ENCODE data around the gene CCDC8.
"Not testable (repeated sequence)": the region's sequence is repeated elsewhere in the genome, so short reads cannot be mapped to it uniquely, and the experiment has no call there.

Gene CCDC8

GRCh38 chr19:46376241-46377153, 36.9 kb downstream of the CCDC8 start:
- DNase-seq = no peak

- DNase-seq = not testable (repeated sequence)
Measured at GRCh38 chr19:46375476-46376067, 37.8 kb downstream of the CCDC8 start.

DNA sequence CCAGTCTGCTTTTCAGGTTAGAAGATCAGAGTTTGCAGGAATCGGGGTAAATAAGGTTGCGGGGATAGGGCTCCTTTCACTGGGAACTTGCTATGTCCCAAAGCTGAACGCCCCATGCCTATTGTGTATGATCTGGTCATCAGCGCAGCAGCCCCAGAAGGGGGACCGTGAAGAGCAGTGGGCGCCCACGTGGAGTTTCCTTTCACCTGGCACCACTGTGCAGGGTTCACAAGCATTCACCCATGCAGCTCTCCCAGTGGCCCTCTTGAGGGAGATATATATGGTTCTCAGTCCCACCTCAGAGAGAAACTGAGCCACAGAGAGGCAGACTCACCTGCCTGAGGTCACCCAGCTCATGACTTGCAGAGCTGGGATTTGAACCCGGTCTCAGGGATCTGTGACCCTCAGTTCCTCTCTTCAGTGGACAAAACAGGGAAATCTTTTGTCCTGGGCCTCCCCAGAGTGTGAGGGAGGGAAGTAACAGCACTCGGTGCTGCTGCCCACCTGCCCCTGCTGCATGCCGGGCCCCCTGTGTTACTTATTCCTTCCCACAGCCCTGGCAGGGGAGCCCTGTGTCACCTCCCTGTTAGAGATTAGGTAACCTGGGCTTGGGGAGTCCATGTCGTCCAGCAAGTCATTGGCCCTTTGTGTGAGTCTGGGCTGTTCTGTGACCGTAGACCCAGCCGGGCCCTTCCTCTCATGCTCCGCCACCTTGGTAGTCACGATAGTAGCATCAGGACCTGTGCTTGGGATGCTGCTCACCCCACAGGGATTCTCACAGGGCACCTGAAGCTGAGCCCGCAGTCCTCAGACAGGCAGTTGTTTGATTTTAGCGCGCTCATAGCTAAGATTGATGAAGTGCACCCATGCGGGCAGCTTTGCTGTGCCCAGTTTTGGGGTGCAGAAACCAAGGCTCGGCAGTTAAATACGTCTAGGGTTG, 38.6 kb downstream of the CCDC8 start:
- no peak for DNase-seq

- DNase-seq = no peak
Measured at GRCh38 chr19:46373491-46374359, 39.6 kb downstream of the CCDC8 start.

DNA sequence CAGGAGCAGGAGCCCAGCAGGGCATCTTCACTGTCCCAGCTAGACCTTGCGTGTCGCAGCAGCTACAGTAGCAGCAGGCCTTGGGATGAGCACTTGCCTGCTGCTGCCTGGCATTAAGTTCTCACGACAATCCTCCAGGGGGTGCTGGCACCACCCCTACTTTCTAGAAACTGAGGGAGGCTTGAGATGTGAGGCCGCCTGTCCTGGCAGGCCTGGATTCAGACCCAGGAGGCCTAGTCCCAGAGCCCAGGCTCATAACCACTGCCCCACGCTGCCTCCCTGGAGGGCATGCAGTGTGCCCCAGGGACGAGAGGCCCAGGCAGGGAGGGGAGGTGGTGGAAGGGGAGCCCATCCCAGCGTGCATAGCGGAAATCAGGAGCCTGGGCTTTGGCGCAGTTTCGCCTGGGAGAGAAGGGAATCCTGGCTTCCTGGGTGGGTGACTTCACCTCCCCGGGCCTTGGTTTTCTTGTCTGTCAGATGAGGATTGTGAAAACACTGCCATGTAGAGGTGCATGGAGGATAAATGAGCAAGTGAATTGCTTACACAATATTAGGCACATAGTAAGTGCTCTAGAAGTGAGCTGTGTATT, 40.4 kb downstream of the CCDC8 start:
- DNase-seq = no peak

DNA sequence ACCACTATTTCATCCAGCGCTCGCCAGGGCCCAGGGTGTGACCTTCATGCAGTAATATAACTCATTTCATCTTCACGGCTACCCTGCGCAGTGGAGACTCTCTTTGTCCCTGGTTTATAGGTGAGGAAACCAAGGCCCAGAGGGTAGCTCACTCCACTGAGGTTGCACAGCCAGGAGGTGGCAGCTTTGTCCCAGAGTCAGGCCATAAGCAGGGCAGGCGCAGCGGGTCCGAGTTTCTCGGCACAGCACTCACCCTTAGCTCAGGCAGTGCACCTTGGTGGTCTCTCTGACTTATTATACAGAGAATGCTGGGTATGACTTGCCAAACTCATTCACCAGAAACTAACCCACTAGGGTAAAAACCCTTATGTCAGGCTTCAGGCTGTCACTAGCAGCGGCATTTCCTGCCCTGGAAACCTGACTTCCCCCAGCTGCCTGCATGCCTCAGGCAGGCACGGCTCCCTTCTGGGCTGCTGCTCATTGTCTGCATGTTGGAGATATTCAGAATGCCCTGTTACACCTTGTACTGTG, 41.9 kb downstream of the CCDC8 start:
- DNase-seq = no peak

GRCh38 chr19:46369817-46370216, 43.5 kb downstream of the CCDC8 start:
- no peak for DNase-seq

DNA sequence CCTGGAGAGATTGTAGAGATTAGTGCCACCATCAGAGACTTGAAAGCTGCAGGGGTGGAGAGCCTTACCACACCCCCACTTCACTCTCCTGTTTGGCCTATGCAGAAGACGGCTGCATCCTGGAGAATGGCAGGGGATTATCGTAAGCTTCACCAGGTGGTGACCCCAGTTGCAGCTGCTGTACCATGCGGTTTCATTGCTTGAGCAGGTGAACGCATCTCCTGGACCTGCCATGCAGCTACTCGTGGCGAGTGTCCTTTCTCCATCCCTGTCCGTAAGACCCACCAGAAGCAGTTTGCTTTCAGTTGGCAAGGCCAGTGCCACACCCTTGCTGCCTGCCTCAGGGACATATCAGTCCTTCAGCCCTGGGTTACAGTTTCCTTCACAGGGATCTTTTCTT, 45.2 kb downstream of the CCDC8 start:
- DNase-seq = no peak

GRCh38 chr19:46367426-46367825, 45.9 kb downstream of the CCDC8 start:
- DNase-seq = no peak

GRCh38 chr19:46366620-46367292, 46.6 kb downstream of the CCDC8 start:
- no peak for DNase-seq

DNA sequence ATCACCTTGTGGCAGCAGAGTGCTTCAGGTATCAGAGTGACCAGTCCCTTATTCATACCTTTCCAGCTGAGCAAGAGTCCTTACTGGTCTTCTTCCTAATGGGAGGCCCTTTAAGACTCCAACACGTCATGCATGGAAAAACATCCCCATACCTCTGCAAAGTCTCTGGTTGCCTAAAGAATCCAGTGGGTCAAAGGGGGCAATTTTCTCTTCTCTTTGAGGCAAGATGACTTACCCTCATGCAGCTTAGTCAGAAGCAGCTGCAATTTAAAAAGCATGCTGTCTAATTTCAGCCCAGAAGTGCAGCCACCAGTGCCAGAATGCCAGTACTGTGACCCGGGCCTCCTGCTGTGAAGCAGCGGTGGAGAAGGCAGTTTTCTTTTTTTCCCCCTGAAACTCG, 47.8 kb downstream of the CCDC8 start:
- DNase-seq = no peak

GRCh38 chr19:46364359-46364758, 49.0 kb downstream of the CCDC8 start:
- DNase-seq = no peak

DNA sequence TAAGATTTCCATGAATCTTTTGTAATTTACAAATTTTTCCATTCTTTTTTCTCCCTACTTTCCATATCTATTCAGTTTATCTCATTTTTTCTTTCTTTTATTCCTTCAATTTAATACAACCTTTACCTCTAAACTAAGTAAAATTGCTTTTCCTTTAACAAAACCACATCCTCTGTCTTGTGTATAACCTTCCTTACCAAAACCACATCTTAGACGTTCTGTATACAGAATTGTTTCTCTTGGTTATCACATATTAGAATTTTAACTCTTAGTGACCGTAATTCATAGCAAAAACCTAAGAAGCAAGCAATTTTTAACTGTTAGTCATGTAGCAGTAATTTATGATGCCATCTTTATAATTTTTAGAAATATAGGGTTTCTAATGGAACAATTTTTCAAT, 51.4 kb downstream of the CCDC8 start:
- DNase-seq = no peak
